C4-2B (cell line): ENCODE measurements around the gene NAB2.
A peak's percentile ranks its signal among the peaks of the same experiment; 100 is the strongest.

ENCODE experiments used
- H3K27ac ChIP-seq: fragments of 450-650 bp; 2 replicates; pipeline ENCODE4 v1.5.1; 2017
- CTCF ChIP-seq: fragments of 450-650 bp; conservative IDR thresholded peaks from 2 replicates; pipeline ENCODE4 v1.5.1; 2017; ENCODE audit warnings: mild to moderate bottlenecking
- ZFX ChIP-seq: fragments of 450-650 bp; IDR thresholded peaks from 2 replicates; pipeline ENCODE4 v1.6.1; 2017

Gene NAB2

GRCh38 chr12:57126061-57126460 lies 37.1 kb downstream of the NAB2 start:
- H3K27ac ChIP-seq = no peak overlapping the region
- TF ChIP-seq CTCF (no peak), ZFX (no peak)

- H3K27ac ChIP-seq = no peak overlapping the region
- TF ChIP-seq CTCF = no peak
- TF ChIP-seq ZFX = no peak
These were observed 37.6 kb downstream of the NAB2 start for GRCh38 chr12:57126561-57126960.

GRCh38 chr12:57127101-57127725 lies 38.3 kb downstream of the NAB2 start:
- TF ChIP-seq ZFX (no peak), CTCF (no peak; the same call in 1 of the 2 replicates)
- peak overlapping the region; percentile 74 for H3K27ac ChIP-seq

GRCh38 chr12:57127726-57128518 lies 39.0 kb downstream of the NAB2 start, which contains the start of gene LRP1:
TSS of gene LRP1 (plus strand) at chr12:57128483. CDS start at chr12:57128965, 482 bp downstream.
- peak within 1 kb of the TSS; percentile 74 for H3K27ac ChIP-seq
- TF ChIP-seq ZFX = no peak
- no peak for TF ChIP-seq CTCF

- H3K27ac ChIP-seq = peak overlapping the region; percentile 74
- TF ChIP-seq CTCF = no peak
- no peak for TF ChIP-seq ZFX
These were observed 39.8 kb downstream of the NAB2 start for GRCh38 chr12:57128519-57129247.

GRCh38 chr12:57129321-57129842 lies 40.5 kb downstream of the NAB2 start:
- TF ChIP-seq ZFX (no peak), CTCF (no peak)
- no peak overlapping the region for H3K27ac ChIP-seq

- TF ChIP-seq ZFX (no peak), CTCF (no peak)
- H3K27ac ChIP-seq = no peak overlapping the region
These were observed 41.0 kb downstream of the NAB2 start for GRCh38 chr12:57129889-57130288.
